Prostate gland (tissue), 2 donors: ENCODE measurements around the gene SSTR3.

Experiments
- CTCF ChIP-seq, 4 experiments: fragments of 200-600 bp in 2 of 4; fragments of 450-650 bp in 2 of 4; sonication (generic) in 2 of 4; IDR thresholded peaks; 1 replicate in 3 of 4; 2 replicates in 1 of 4; pipeline ENCODE4 v1.5.1; 2016 to 2019; ENCODE audit warnings: antibody characterized with exemption in 4 of 4, mild to moderate bottlenecking in 2 of 4, moderate library complexity in 2 of 4
- POLR2A ChIP-seq: fragments of 450-650 bp; IDR thresholded peaks from one replicate; pipeline ENCODE4 v1.6.1; 2016; ENCODE audit warnings: antibody characterized with exemption, mild to moderate bottlenecking

DNA sequence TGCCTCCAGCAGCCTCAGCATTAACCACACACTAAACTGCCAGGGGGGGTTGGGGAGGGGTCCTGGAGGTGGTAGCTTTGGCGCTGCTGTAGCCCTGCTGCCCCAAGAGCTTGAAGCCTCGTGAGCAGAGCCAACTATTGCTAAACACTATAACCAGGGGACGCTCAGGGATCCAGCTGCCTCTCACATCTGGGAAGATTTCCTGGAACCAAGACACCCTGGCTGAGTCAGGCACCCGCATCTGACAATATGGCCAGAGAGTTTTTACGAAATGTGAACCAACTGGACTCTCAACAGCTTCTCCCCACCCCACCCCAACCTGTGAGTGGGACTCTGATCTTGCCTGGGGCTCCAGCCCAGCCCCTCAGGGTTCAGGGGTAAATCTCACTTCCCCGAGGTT lies 38.6 kb downstream of the SSTR3 start:
- TF ChIP-seq CTCF (IDR thresholded peaks at IDR 0.05) (no peak), POLR2A (no peak)
